ENCODE results near the gene SEMA4C. TPM values are rescaled to one million over a fixed set of nuclear protein-coding genes. Genes with fewer than 3 reads are reported as not detected.

SEMA4C gene
- total RNA-seq, 1 experiment from 2014 or later, result 16.3 TPM

DNA sequence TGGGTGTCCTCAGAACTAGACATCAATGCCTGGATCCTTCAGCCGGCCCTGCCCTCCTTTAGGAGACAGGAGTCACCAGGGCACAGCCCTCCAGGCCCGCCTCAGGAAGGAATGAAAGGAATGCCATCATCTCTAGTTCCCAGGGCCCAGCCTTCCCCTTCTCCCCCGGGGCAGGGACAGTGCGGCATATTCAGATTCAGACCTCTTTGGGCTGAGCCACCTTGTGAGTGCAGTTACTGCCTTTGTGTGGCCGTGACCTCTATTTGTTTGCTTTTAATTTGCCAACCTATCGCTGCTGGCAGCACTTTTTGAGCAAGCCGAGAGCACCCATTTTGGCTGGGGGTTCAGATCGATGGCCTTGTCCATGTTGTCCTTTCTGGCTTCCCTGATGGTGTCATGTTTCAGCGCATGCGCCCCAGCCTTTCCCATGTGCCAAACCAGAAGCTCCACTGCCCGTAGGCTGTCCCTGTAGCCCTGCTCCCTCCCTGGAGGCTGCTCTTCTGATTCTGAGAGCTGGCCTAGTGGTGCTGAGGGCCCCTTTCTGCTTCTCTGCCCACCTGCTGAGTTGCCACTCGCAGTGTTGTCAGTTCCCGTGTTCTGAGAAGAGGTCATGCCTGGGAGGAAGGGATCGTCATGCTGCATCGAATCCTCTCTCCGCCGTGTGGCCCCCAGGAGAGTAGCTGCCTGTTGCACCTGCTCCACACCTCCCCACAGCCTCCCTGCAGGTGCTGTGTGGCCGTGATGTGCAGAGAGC lies 36.9 kb downstream of the SEMA4C start:
- intact Hi-C loops (cut with micrococcal nuclease), result no loop called here
- ChIA-PET POLR2A (interaction anchor here (0.7 to 2.7 kb wide), 4 partner anchors 12 to 25 kb away, joined by 3 to 15 read pairs (median 4); partner anchors contain the start of genes ANKRD39 and CNNM3), CTCF (interaction anchor here (0.7 to 3.0 kb wide), 3 partner anchors 25 to 309 kb away, joined by 3 to 11 read pairs (median 3); partner anchors contain the start of gene ANKRD39)
- Mint-ChIP-seq H3K27me3 (ENCODE audit: insufficient read depth, unreplicated experiment) (no peaks in the 10 kb centered on the region), H3K4me1 (ENCODE audit: insufficient read depth, unreplicated experiment) (peaks cover 7% of the 10 kb centered on the region), H3K27ac (ENCODE audit: low read depth, unreplicated experiment) (peak overlapping the region; percentile 39), H3K36me3 (ENCODE audit: insufficient read depth, unreplicated experiment) (peaks cover 46% of the 10 kb centered on the region), H3K4me3 (ENCODE audit: unreplicated experiment) (no peak overlapping the region), H3K9me3 (ENCODE audit: unreplicated experiment) (no peaks in the 10 kb centered on the region)
- no TSS peak for BruUV-seq (replicated peaks)
- TF ChIP-seq, protein P1, sequence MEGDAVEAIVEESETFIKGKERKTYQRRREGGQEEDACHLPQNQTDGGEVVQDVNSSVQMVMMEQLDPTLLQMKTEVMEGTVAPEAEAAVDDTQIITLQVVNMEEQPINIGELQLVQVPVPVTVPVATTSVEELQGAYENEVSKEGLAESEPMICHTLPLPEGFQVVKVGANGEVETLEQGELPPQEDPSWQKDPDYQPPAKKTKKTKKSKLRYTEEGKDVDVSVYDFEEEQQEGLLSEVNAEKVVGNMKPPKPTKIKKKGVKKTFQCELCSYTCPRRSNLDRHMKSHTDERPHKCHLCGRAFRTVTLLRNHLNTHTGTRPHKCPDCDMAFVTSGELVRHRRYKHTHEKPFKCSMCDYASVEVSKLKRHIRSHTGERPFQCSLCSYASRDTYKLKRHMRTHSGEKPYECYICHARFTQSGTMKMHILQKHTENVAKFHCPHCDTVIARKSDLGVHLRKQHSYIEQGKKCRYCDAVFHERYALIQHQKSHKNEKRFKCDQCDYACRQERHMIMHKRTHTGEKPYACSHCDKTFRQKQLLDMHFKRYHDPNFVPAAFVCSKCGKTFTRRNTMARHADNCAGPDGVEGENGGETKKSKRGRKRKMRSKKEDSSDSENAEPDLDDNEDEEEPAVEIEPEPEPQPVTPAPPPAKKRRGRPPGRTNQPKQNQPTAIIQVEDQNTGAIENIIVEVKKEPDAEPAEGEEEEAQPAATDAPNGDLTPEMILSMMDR (IDR thresholded peaks at IDR 0.05; ENCODE audit: unreplicated experiment), result no peak
- peak; percentile 43 for DNase-seq (ENCODE audit: unreplicated experiment)

GRCh38 chr2:96832408-96832753 lies 37.5 kb downstream of the SEMA4C start:
- Mint-ChIP-seq H3K4me1 (ENCODE audit: insufficient read depth, unreplicated experiment) (peaks cover 7% of the 10 kb centered on the region), H3K27me3 (ENCODE audit: insufficient read depth, unreplicated experiment) (no peaks in the 10 kb centered on the region), H3K27ac (ENCODE audit: low read depth, unreplicated experiment) (peak overlapping the region; percentile 39), H3K36me3 (ENCODE audit: insufficient read depth, unreplicated experiment) (peaks cover 46% of the 10 kb centered on the region), H3K9me3 (ENCODE audit: unreplicated experiment) (no peaks in the 10 kb centered on the region), H3K4me3 (ENCODE audit: unreplicated experiment) (no peak overlapping the region)
- TF ChIP-seq, protein P1 (IDR thresholded peaks at IDR 0.05; ENCODE audit: unreplicated experiment), result no peak
- intact Hi-C loops (cut with micrococcal nuclease), result no loop called here
- POLR2A ChIA-PET, result interaction anchor here (1.6 to 2.7 kb wide), 2 partner anchors 14 to 16 kb away, joined by 4 to 15 read pairs; partner anchors contain the start of gene CNNM3
- no peak for DNase-seq (ENCODE audit: unreplicated experiment)
- BruUV-seq (replicated peaks), result no TSS peak
- CTCF ChIA-PET, result interaction anchor here (0.6 to 3.0 kb wide), 5 partner anchors 11 to 596 kb away, joined by 3 to 11 read pairs (median 6); partner anchors contain the start of genes ANKRD39 and CNNM3

DNA sequence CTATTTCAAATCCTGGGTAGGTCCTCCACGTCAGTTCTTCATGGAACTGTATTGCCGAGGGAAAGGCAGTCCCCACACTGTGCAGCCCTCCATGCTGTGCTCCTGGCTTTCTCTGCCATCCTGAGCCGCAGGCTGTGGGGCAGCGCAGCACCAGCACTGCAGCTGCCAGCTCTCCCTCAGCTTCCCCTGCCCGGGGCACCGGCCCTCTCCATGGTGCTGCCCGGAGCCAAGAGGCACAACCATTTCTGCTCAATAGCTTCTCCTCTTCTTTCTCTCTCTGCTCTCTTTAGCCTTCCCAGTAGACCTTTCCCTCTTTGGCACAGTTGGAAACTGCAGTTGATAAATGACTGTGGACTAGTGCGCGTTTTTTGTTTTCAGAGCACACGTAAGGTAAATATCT lies 38.2 kb downstream of the SEMA4C start:
- TF ChIP-seq, protein P1 (IDR thresholded peaks at IDR 0.05; ENCODE audit: unreplicated experiment), result no peak
- no peak for DNase-seq (ENCODE audit: unreplicated experiment)
- Mint-ChIP-seq H3K27ac (ENCODE audit: low read depth, unreplicated experiment) (no peak overlapping the region), H3K4me3 (ENCODE audit: unreplicated experiment) (no peak overlapping the region), H3K4me1 (ENCODE audit: insufficient read depth, unreplicated experiment) (peaks cover 7% of the 10 kb centered on the region), H3K36me3 (ENCODE audit: insufficient read depth, unreplicated experiment) (peaks cover 49% of the 10 kb centered on the region), H3K9me3 (ENCODE audit: unreplicated experiment) (no peaks in the 10 kb centered on the region), H3K27me3 (ENCODE audit: insufficient read depth, unreplicated experiment) (no peaks in the 10 kb centered on the region)
- no TSS peak for BruUV-seq (replicated peaks)
- ChIA-PET POLR2A (interaction anchor here (1.6 to 2.7 kb wide), 2 partner anchors 13 to 16 kb away, joined by 4 to 15 read pairs; partner anchors contain the start of gene CNNM3), CTCF (interaction anchor here (0.6 to 3.0 kb wide), 5 partner anchors 11 to 595 kb away, joined by 3 to 11 read pairs (median 6); partner anchors contain the start of genes ANKRD39 and CNNM3)
- intact Hi-C loops (cut with micrococcal nuclease), result no loop called here

GRCh38 chr2:96830044-96830562 lies 39.8 kb downstream of the SEMA4C start:
- Mint-ChIP-seq H3K4me1 (ENCODE audit: insufficient read depth, unreplicated experiment) (peaks cover 7% of the 10 kb centered on the region), H3K27me3 (ENCODE audit: insufficient read depth, unreplicated experiment) (no peaks in the 10 kb centered on the region), H3K4me3 (ENCODE audit: unreplicated experiment) (no peak overlapping the region), H3K36me3 (ENCODE audit: insufficient read depth, unreplicated experiment) (peaks cover 60% of the 10 kb centered on the region), H3K27ac (ENCODE audit: low read depth, unreplicated experiment) (no peak overlapping the region), H3K9me3 (ENCODE audit: unreplicated experiment) (no peaks in the 10 kb centered on the region)
- CTCF ChIA-PET, result no interaction called here
- intact Hi-C loops (cut with micrococcal nuclease), result no loop called here
- no peak for DNase-seq (ENCODE audit: unreplicated experiment)
- no TSS peak for BruUV-seq (replicated peaks)
- TF ChIP-seq, protein P1 (IDR thresholded peaks at IDR 0.05; ENCODE audit: unreplicated experiment), result no peak
- POLR2A ChIA-PET, result interaction anchor here (2.7 kb wide), 1 partner anchor 14 kb away, joined by 15 read pairs; the partner anchor contains the start of gene CNNM3
